Measurements from ENCODE around the gene ZC3HAV1L.

- no peak for TF ChIP-seq POLR2A (IDR thresholded peaks at IDR 0.05; ENCODE audit: low read depth, low read length)
- TF ChIP-seq TAF1 (IDR thresholded peaks at IDR 0.05; ENCODE audit: borderline replicate concordance, low read depth, low read length), result no peak
Measured at GRCh38 chr7:139071680-139072079, 35.8 kb upstream of the ZC3HAV1L start.
